T47D (cell line): ENCODE results near the gene BNC2.

Experiments
- DNase-seq, 2 experiments: peaks; one replicate each; pipeline versions ENCODE4 v3.0.0 to v3.0.0-alpha.2; 2011 to 2012; ENCODE audit warnings: low read depth in 1 of 2, low spot score in 1 of 2
- JUND ChIP-seq: IDR thresholded peaks from 2 replicates; pipeline ENCODE4 v1.6.1; 2012; ENCODE audit warnings: low read depth
- in situ Hi-C: cut with HindIII; loops from 2 replicates; pipeline ENCODE4 v1.10.0; 2016; ENCODE audit warnings: low sequenced_read_pairs, low pct_unique_long_range_greater_than_20kb

BNC2 gene

DNA sequence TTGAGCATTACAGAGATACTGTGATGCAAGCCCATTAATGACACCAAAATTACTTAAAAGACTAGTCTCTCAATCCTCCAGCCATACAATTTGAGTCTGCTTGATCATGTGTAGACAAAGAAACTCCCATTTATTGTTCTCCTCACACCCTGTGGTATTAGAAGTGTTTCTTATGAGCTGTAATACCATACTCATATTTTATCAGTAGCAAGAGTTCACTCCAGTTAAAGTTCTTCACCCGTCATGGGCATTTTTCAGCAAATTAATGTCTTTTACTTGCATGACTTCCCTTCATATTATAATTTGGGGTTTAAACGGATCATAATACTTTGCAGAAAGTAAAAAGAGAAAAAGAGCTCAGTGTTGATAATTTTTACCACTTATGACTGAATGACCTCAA lies 242.9 kb downstream of the BNC2 start:
- in situ Hi-C loops: no loop called here
- no peak for DNase-seq
- TF ChIP-seq JUND: no peak

DNA sequence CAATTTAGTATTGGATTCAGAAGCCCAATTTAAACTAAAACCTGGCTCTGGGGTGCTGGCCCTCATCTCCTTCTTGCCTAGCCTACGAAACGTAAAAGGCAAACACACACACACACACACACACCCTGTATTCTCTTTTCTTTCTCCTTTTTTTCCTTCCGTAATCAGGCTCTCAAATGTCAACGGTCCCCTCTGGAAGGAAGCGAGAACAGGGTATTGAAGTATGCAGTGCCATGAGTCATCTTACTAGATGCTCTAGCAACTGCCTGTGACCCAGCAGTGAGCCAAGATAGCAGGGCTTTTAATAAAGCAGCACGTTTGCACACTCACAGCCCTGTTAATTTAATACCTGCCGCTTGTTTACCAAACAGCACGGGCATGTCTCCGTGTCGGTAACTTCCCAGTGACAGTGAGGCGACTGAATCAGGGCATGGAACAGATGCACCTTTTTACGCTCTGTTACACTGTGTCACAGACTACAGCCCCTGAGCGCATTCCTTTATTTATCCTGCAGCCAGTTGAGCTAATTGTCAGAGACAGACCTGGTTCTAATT lies 243.8 kb downstream of the BNC2 start:
- in situ Hi-C loops: no loop called here
- no peak for DNase-seq
- TF ChIP-seq JUND: no peak

DNA sequence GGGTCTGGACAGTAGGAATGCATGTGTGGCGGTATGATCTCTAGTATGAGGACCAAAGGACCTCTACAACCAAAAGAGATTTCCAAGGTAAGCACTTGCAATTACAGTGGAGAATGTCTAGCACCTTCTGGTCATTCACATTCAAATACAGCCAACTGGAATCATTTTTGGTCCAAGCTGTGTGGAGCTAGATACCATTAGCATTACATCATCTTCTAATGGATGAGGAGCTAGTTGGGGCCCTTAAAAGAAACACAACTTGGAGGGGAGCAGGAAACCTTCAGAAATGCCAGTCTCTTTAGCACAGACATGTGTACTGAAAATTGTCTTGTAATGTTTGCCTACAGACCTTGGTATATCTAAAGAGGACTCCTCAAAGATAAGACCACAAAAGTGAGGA lies 244.7 kb downstream of the BNC2 start:
- in situ Hi-C loops: no loop called here
- DNase-seq: no peak
- no peak for TF ChIP-seq JUND

DNA sequence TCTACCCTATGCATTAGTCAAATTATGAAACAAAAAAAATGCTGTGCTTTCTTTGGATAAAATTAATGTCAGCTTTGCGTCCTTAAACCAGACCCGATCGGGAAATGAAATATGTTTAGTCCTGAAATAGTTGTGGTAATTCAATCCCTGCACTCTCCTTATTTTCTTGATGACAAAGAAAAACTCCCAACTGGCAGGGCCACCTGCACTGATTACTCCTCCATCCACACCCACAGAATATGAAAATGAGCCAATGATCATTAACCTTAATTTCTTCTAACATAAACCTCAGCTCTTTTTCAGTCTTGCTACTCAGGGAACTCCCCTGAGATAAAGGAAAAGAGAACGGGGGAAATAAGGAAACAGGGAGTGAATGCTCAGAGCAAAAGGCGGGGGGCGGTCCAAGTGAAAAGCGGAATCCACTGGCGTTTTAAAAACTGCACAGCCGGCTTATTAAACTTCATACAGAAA lies 245.3 kb downstream of the BNC2 start:
- TF ChIP-seq JUND: no peak
- in situ Hi-C loops: no loop called here
- DNase-seq: no peak

DNA sequence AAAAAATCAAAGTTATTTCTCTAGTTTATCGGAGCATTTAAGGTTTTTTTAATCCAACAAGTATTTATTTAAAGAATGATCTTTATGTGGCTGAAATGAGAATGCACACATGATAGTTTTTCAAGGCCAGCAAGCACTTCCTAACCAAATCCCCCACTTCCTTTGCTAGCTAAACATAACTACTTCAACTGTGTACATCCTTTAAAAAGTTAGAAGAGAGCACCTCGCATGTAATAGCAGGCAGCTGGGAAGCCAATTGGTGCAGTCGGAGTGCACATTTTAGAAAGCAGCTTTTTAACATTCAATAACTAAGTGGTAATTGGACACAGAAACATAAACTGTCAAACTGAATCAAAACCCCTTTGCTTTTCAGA lies 245.7 kb downstream of the BNC2 start:
- in situ Hi-C loops: no loop called here
- no peak for DNase-seq
- TF ChIP-seq JUND: no peak

DNA sequence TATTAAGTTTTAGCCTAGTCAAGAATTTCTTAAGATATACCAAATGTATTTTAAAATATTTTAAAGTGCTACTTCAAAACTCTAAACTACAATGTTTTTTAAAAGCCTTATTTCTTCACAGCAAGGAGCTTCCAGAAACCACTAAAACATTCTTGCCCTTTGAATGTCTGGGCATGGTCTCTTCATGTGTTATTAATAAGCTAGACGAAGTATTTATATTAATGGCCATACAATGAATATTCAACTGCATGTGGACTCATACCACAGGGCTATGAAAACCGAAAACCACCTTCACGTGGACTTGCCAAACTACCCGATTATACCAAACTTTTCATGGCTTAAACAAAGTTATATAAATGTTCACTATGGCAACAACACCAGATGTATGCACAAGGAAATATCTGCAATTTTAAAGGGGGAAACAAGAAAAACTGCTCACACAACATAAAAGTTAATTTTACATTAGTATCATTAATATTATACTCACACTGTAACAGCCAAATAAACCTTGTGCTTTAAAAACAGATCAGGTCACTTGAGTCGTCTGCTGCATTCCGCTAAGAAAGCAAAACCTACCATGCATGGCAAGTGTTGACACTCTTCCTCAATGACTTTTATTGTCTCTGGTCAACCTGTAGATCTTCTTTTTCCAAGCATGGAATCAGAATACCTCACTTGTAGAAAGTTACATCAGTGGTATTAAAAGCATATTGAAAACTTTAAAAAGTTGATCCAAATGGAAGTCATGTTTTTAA lies 246.3 kb downstream of the BNC2 start:
- no peak for TF ChIP-seq JUND
- no peak for DNase-seq
- in situ Hi-C loops: no loop called here

DNA sequence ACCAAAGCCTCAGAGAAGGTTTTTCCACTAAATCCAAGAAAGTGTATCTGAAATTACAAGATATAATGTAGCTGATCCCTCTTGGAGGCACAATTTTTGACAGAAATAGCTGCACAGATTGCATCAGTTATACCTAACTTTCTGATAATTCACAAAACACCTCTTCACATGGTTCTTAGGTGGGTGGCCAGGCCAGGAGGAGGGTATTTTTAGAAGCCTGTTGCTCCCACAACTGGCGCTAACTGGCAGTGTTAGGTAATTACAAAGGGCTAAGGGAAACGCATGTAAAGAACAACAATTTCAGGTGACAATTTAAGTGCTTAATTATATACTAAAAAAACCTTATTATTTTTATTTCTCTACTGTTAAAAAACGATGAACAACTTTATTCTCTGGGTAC lies 247.9 kb downstream of the BNC2 start:
- no peak for TF ChIP-seq JUND
- DNase-seq: no peak
- in situ Hi-C loops: no loop called here

DNA sequence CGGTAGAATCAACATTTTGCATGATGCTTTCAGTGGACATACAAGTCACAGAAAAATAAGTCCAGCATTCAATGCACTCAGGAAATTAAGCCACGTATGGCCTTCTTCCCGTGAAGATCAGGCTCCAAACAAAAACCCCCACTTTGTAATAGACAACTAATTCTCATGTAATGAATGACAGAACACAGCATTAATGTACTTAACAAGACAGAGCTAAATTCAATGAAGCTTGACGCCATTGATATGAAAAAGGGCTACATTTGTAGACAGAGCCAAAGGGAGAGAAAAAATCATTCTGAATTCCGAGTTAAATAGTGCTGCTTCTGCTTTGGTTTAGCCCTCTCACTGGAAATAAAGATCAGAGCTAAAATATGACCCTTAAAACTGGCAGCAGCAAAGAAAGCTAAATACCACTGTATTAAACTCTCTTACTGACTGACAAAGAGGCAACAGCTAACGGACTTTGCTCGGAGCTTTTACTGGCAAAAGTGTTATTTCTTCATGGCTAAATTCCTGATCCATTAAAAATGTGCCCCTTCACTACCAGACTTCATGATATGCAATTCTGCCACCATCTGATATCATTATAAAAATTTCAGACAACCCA lies 250.5 kb downstream of the BNC2 start:
- DNase-seq: no peak
- no peak for TF ChIP-seq JUND
- in situ Hi-C loops: no loop called here

DNA sequence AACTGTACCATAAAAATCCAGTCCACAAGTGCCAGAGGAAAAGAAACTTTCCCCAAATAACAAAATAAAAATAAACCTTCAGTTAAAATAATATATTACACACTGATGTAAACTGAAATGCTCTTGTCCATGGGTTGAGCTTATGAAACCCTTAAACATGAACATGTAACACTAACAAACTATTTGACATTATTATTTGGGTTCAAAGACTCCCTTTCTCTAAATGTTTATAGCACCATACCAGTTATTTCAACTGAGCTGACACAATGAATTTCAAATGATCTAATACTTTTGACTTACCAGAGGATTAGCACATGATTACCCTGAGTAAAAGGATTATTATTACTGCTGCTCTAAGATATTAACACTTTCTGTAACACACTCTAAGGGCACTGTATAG lies 251.1 kb downstream of the BNC2 start:
- in situ Hi-C loops: no loop called here
- no peak for TF ChIP-seq JUND
- DNase-seq: no peak

DNA sequence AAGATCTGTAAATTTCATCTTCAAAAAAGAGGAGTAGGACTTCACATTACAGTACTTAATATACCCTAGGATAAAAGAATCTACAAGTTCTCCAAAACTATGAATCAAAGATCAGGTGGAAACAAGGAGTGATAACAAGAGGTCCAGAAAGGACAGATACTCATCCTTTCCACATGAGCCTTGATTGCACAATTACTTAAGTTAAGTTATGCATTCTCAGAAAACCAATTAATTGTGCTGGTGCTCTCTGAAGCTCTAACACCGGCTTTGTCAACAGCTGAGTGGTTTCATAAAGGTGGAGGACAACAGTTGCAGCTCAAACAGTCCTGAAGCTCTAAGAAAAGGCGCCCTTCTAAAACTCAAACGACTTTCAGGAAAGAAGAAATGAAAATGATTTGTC lies 251.9 kb downstream of the BNC2 start:
- TF ChIP-seq JUND: no peak
- in situ Hi-C loops: no loop called here
- no peak for DNase-seq

DNA sequence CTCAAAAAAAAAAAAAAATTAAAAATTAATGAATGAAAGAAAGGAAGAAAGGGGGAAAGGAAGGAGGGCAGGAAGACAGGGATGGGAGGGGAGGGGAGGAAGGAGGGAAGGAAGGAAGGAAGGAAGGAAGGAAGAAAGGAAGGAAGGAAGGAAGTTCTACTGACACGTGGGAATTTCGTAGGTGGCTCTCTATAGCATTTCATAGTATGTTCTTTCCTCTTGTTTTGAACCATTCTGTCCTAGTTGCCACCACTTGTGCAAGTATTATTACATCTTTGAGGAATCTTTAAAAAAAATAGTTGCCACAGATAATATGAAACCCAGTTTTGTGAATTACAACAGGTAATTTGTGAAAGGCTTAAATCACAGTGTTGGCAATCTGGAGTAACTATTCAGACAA lies 253.8 kb downstream of the BNC2 start:
- in situ Hi-C loops: no loop called here
- DNase-seq: no peak
- no peak for TF ChIP-seq JUND

DNA sequence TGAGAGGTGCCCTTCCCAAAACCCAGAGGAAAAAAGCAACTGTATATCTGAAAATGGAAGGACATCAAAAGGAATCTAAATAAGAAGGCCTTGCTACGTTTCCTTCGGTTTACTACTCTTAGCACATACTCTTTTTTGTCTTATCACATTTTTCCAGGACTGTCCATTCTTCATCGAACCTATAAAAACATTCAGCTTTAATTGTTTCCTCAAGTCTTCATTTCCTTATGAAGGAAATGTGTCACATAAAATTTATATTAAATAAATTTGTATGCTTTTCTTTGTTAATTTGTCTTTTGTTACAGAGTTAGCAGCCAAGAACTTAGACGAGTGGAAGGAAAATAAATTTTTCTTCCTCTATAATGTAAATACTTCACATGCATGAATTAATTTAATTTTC lies 255.0 kb downstream of the BNC2 start:
- in situ Hi-C loops: no loop called here

DNA sequence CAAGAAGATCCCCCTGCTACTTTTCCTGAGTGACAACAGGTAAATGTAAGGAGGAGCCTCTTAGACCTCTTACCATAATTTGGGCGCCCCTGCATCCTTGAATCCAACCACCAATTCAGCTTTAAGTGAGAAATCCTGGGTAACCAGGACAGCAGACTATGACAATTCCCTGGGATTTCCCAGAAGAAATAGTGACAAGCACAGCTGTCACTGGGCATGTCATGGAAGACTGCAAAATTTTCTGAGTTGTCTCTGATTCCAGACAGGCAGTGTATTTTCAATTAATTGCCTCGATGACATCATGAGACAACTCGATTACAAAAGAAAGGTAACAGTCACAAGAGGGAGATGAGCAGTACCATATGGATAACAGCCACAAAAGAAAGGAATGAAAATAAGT lies 256.9 kb downstream of the BNC2 start:
- no peak for TF ChIP-seq JUND
- in situ Hi-C loops: no loop called here
- no peak for DNase-seq

More for the DNA sequence above, 255.0 kb downstream of the BNC2 start:
- no peak for DNase-seq
- no peak for TF ChIP-seq JUND
